T1000 (cell line): Measurements from ENCODE around the gene LRRC4C.

Experiments
- DNase-seq: peaks from one replicate; lab custom pipeline; 2025; ENCODE audit warnings: mixed read lengths; lab: John Stamatoyannopoulos, UW

Gene LRRC4C

DNA sequence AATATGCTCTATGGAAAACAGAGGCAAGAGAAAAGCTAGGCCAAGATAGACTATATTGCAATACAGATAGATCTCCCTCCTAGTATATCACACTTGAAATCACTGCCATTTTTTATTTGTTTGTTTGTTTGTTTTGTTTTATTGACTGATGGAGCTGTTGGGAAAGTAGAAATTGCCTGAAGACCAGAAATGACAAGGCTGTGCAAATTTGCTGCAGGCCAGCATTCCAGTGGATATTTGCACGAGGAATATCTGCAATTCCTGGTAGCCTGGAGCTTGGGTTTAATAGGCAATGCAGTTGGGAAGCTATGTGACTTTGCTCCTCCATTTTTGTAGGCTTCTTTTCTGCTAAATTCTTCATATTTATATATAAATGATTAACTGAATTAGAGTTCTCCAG lies 991.7 kb downstream of the LRRC4C start:
- no peak for DNase-seq

DNA sequence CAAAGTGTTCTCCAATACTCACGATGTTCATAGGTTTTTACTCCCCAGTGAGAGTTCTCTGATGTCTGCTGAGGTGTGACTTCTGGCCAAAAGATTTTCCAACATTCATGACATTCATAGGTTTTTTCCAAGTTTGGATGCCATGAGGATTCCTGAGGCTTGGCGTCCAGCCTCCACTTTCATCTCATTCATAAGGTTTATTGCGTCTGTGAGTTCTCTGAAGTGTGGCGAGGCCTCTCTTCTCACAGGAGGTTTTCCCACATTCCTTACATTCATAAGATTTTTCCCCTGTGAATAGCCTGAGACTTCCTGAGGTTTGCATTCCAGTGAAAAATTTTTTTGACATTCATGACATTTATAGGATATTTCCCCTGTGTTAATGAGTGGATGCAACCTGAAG lies 1014.1 kb downstream of the LRRC4C start:
- DNase-seq = peak; percentile 73

DNA sequence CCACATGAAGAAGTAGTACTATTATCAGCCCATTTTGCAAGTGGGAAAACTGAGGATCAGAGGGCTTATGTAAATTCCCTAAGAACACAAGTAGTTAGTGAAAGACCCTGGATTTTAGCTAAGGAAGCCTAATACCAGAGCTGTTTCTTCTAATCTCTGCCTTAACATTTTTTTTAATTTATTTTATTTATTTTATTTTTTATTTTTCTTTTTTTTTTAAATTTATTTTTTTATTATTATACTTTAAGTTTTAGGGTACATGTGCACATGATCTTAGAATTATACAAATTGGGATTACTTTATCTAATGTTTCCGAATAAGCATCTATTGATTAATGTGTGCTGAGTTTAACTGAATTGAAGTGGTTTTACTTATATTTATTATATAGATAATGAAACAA lies 1015.3 kb downstream of the LRRC4C start:
- DNase-seq = no peak

DNA sequence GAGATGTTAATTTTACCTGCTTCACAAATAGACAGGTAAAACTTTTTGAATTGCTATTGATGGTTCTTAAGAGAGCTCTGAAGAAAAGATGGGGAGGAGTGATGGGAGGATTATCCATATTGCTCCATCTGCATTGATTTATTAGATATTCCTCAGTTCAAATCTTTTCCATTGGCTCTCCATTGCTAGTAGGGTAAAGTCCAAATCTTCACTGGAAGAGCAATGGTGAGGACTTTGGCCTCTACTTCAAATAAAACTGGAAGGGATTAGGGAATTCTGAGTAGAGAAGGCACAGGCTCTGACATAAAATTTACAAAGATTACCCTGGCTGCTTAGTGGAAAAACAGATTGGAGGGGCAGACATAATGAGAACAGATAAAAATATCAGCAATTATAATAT lies 1024.1 kb downstream of the LRRC4C start:
- DNase-seq = no peak

DNA sequence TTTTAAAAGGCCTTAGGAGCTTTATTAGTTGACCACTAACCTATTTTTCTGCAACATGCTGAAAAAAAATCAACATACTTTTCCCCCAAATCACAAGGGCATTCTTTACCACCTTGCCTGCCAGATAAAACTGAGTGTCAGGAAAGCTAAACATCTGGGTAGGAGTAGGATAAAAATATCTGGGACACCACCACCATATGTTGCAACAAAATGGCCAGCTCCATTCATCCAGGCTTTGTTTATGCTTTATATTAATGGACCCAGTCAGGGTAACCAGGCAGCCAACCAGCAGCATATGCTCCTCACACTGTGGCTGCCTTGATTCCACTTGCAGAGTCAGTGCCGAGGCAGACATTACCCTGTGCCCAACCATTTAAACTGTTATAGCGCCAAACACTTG lies 1024.5 kb downstream of the LRRC4C start:
- no peak for DNase-seq

DNA sequence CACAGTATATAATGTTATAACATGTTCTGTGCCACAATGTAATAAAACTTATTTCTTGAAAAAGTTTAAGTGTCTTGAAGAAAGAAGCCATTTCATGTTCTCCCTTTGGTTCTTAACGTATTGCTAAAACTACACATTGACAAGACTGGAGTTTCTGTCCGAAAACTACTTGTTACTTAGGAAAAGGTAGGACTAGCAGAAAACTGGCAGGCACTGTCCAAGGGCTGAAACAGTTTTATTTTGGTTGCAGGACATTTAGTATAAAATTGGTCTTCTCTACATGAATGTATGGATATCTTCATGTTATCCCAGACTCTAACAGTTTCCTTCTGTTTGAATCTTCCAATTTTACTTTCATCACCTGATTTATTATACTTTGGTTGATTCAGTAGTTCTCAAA lies 1027.1 kb downstream of the LRRC4C start:
- no peak for DNase-seq

DNA sequence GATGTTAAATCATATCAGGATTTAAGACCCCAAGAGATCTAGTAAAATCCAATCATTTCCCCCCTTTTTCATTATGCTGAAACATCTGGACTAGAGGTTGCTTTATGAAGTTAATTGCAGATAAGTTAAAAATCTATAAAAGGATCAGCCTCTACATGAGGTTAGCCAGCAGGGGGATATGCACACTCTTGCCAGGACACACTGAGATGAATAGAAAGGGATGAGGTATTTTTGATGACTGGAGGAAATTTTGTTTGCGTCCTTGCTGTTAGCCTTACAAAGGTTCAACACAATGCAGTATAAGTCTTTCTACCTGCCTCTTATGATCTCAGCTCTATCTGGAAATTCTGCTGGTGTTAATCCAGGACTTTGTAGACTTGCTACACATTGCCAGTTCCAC lies 1034.3 kb downstream of the LRRC4C start:
- no peak for DNase-seq

DNA sequence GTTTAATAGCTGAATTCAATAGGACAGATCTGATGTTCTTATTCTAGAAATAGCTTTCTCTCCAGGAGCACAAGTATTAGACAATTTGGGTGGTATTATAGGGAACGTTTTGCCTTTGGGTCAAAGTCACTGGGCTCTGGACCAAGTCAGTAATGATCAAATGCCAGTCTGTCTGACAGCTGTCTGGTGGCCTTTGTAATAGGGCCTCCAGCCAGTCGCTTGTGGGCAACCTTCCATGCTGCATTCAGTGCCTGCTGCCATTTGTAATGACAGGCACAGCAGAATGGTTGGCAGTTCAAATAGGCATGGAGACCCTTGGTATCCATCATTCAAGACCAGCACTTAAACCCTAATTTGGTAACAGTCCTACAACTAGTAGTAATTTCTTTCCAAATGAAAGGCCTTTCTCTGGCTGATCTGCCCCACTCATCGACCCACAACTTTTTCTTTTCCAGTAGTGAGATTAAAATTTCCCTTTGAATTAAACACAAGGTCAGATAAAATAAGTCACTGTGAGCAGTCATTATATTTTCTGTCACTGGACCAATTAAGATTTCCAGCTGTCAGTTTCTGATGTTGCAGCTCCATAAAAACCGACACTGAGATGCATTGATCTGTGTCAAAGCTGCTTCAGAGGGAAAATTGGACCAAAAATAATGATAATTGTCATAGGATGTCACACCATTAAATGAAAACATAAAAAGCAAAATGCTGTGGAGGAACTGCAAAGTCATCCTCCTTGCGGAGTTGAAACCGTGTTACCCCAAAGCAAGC lies 1038.1 kb downstream of the LRRC4C start:
- DNase-seq = no peak

DNA sequence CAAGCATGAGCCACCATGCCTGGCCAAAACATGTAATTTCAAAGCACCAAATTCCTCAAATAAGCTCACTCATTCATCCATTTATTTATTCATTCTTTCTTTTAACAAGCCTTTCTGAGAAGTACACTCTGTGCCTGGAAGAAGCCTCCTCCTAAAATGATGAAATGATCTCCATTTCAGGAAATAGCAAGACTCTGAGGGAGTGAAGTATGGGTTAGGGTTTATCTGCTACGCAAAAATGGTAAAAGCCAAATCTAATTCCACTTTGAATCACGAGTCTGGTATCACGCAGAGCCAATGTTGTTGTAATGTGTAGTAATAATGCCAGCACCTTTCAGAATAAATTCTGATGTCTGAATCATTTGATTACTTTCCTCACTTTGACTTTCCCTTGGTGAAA lies 1041.8 kb downstream of the LRRC4C start:
- no peak for DNase-seq

DNA sequence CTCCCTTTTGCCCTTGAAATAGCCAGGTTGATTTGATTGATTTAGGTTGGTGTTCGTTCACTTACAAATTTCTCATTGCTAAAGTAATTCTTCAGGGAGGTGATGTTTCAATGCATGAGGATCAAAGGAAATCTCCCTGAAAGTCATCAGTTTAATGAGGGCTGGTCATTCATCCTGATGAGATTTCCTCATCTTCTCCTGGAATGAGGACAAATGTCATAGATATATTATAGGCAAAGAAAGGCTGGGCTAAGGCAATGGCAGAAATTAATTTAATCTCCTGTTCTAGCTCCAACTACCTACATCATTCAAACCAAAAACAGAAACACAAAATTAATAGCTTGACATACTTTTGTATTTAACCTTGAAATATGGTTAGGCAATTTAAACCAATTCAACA lies 1052.1 kb downstream of the LRRC4C start:
- DNase-seq = no peak

DNA sequence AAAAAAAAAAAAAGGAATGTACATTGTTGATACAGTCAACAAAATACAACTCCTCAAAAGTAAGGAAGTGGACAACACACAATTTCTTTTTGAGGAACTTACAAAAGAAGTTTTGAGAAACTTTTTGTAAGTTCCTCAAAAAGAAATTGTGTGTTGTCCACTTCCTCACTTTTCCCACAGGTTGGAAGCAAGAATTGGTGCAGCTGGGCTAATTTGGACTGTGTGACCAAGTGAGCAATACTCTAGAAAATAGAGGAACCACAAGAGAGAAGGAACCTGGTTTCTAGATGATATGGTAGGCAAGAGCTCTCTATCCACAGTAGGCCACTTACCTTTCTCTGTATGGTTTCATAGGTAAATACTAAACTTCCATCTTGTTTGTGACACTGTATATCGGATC lies 1053.8 kb downstream of the LRRC4C start:
- no peak for DNase-seq

DNA sequence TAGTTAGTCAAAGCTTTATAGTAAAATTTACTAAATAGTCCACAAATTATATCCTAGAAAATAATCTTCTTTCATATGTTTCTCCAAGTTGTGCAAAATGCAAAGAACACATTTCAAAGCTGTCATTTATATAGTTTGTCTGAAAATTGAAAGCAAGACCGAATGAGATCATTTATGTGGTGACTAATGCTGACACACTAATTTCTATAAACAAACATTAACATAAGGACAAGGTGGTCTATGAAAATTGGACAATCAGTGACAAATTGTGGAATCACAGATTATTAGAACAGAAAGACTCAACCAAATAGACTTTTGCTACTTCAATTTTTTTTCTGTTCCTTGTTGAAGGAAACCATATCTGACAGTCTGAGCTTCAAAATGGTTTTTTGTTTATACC lies 1056.1 kb downstream of the LRRC4C start:
- no peak for DNase-seq

DNA sequence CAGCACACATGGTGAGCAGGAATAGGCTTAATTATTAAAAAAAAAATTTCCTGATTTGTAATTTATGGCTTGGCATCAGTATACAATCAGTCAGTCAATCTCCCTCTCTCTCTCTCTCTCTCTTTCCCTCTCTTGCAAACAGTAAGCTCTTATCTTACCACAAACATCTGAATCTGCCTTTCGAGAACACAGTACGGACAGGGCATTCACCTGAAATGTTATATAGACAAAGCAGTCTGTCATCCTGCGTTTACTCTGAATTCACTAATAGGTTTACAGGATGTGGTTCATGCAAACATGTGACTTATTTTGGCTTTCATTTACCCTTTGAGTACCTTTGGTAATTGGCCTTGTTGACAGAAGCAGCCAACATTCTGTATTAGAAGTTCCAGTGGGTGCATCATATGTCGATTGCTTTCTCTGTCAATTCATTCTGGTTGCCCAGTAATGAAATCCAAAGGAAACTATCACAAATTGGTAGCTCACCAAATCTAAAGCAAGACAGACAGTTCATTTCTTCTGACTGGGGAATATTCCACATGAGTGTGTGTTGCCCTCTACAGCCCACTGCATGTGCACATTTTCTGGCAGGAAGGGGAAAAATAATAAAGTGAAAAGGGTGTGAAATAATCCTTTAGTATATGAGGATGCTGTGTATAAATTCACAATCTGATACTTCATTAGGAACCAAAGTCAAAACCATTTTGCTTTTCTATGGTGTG lies 1058.2 kb downstream of the LRRC4C start:
- DNase-seq = no peak

DNA sequence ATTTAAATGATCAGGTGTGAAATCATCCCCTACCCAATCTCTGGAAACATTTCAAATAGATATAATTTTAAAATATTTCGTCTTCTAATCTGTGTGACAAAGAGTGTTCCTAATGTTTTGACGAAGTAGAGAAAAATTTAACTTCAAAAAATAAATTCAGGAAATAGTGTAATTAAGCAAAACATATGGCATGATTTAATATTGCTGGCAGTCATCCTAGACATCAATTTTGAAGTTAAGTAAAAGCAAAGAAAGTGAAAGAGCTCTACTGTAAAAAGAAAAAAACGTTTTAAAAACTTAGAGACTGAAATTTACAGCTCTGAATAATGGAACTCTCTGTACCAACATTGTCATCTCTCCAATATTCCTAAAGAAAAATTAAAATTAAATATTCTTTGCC lies 1062.3 kb downstream of the LRRC4C start:
- no peak for DNase-seq

DNA sequence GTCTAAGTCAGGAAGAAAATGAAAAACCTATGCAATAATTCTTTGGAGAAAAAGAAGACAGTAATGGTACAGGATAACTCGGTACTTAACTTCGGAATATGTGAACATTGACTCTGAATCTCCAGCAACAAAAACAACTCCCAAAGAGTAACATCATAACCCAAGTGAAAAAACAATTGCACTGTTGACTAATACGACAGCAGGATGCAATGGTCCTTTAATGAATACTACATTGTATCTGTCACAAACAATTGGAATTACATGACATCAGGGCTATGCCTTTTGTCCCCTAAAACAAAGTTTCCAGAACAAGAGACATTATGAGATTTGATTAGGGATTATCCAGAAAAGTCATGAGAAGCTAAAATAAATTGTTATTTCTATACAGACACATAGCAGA lies 1065.9 kb downstream of the LRRC4C start:
- DNase-seq = no peak

DNA sequence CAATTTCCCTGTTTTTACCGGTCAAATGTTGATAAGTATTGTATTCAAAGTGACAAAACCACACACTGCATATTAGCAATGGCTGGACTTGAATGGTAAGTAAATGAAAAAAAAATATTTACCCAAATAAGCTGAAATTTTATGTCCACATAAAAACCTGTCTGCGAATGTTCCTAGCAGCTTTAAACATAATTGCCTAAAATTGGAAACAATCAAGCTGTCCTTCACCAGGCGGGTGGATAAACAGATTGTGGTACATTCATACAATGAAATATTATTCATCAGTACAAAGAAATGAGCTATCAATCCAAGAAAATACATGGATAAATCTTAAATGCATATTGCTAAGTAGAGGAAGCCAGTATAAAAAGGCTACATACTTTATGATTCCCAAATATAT lies 1067.8 kb downstream of the LRRC4C start:
- DNase-seq = no peak

DNA sequence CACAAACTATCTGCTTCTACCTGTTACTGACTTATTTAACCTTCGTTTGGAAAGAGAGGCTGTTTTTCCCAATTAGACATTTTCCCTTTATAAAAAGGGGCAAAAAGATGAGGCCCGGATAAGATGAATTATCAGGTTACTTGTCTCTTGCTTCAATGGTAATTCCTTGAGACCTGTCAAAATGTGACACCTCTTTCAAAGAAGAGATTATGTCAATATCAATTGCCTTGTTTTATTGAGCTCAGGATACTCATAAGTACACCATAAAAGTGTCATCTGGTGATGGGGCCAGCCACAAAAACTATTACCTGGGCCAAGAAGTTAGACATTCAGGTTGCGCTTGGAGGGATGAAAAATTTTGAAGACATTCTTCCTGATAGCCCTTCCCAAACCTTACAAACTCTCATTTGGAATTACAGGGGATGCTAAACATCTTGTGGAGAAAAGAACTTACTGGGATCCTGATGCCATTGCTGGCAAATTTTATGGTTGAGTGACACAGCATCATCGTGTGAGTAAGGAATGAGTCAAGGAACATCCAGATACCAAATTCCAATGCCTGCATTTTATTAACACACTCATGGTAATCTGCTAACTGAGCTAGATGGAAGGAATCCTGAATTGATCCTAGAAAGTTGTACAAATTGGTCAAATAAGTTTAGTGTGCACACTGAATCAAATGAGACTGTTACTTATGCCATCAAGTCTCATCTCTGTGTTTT lies 1071.2 kb downstream of the LRRC4C start:
- DNase-seq = no peak

DNA sequence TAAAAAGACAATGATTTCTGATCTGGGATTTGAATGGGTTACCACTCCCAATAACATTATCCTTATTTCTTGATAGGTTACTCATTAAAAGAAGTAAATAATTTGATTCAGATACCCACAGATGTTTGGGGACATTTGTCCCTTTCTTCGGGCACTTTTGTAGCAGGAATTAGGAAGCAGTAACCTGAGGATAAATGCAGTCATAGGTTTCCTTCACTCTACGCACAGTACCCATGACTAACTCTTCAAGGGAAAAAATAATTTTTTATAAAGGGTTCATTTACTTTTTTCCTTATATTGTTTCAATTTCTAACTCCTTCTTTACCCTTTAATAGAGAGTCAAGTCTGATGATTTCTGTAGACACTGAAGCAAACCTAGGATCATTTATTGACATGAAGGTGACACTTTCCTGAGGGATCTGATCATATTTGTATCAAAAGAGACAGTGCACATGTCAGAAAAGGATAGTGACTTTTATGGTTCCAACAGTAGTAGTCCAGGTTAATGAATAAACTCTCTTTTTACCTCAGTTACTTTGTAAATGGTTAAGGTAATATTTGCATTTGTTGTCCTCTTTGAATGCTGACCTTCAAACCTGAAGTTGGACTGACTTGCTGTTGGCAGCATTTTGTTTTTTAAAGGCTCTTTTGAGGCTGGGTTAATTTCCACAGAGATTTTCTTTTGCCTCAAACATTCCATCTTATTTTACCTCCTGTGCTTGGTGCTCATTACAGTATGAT lies 1072.0 kb downstream of the LRRC4C start:
- DNase-seq = no peak

DNA sequence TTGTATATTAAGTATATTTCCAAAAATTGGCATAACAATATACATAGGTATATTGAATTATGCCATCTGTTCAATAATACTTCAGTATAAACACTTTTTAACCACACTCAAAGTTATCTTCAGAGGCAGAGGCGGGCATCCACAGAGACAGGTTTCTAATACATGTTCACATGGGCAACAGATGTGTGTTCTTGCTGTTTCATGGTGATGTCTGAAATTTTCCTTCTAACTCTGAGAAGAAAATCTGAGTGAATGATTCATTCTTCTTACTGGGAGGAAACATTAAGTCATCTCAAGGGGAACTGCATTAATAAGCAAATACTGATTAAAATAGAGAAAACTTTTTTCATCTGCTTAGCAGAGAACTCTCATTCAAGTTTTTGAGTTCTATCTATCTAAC lies 1074.5 kb downstream of the LRRC4C start:
- no peak for DNase-seq

DNA sequence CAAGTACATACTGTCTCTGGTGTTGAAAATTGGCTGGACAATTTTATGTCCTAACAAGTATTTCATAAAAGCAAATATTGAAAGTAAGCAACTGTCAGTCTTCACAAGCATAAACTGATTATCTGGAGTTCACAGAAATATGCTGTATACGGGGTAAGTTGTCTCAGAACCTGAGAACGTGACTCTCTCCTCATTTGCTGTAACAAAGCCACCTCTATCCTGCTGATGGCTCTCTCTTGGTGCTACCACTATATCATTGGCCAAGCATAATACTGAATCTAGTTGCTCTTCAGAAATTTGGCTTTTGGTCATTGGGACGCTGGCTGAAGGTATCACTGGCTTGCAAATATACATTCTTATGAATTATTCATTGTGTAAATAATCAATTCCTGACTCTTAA lies 1078.0 kb downstream of the LRRC4C start:
- no peak for DNase-seq

DNA sequence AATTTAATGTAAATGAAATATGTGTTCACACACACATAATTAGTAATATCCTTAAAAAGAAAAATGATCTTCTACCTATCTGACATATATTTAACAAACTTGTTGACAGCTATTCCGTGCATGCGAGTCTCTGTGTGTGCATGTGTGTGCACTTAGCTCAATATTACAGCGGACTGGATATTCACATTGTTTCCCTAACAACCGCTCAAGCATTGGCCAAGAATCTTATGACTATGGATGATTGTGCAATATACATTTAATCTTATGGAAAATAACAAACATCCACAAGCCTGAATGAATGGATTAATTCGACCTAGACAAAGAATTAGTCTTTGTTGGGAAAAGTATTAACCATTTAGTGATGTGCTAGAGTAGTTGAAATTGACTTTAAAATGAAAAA lies 1078.6 kb downstream of the LRRC4C start:
- no peak for DNase-seq

DNA sequence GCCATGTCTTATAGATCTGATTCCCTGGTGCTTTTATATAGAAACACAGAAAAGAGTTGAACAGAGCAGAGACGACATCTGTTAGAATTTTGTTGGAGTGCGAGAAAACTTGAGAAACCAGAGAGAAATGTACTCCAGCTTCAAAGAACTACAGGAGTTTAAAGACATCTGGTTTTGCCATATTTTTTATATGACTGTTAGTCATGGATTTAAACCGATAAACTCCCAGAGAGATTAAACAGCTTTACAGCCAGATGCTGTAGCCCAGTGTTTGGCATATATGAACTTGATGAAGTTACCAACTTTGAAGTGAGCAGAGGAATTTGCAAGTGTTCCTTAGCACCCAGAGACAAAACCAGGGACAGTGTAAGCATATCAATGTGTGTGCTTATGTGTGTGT lies 1083.1 kb downstream of the LRRC4C start:
- DNase-seq = no peak
